HCT116 (cell line): ENCODE measurements around the gene STAG1. TPM values are rescaled to one million over a fixed set of nuclear protein-coding genes. Genes with fewer than 3 reads are reported as not detected.

Experiments
- ATAC-seq: fragments of 200-7000 bp; cut with Tn5 transposase; 2 replicates; pipeline ENCODE4 v1.9.1; 2020; ENCODE audit warnings: mild to moderate bottlenecking, moderate library complexity
- BruUV-seq: library from RNA; stranded (reverse); fragments of 400-500 nt; replicated peaks from 2 replicates; lab custom pipeline; 2021; lab: Mats Ljungman, UMichigan
- CTCF ChIA-PET: fragments of 300-600 bp; sonication (Branson Sonifier 250); formaldehyde crosslinking; loops from one replicate; lab custom pipeline; 2021; ENCODE audit warnings: antibody characterized with exemption; lab: Charles Lee
- POLR2A ChIA-PET: fragments of 300-600, 350-600 bp; sonication (Branson Sonifier 250); formaldehyde crosslinking; loops from one replicate; lab custom pipeline; 2021; ENCODE audit warnings: antibody characterized with exemption; lab: Charles Lee
- RAD21 ChIA-PET, 2 experiments: fragments of 300-600 bp; sonication (Branson Sonifier 250); formaldehyde crosslinking; loops; one replicate each; lab custom pipeline; 2023; ENCODE audit warnings: low total read pairs in 2 of 2; ENCODE audit not compliant: uncharacterized antibody in 2 of 2, unreplicated experiment in 2 of 2, low non-redundant PET in 1 of 2; lab: Charles Lee
- DNase-seq: peaks from one replicate; pipeline ENCODE4 v3.0.0-alpha.2; 2010; ENCODE audit warnings: low read depth, low spot score
- H2AFZ ChIP-seq: fragments of 200-600 bp; shearing (Covaris generic), sonication (generic); 2 replicates; pipeline ENCODE4 v1.6.1; 2017; ENCODE audit warnings: low read depth, mixed run types, mixed read lengths, antibody characterized with exemption, low read length; ENCODE audit not compliant: poor library complexity, severe bottlenecking
- H3K27ac ChIP-seq: 2 replicates; pipeline ENCODE4 v1.5.1; 2012; ENCODE audit warnings: low read depth, low read length
- H3K27me3 ChIP-seq: fragments of 200-600 bp; sonication (generic); 2 replicates; pipeline ENCODE4 v1.6.1; 2016; ENCODE audit warnings: mixed run types, low read length, mixed read lengths; ENCODE audit not compliant: insufficient read depth
- H3K36me3 ChIP-seq, 2 experiments: fragments of 200-500 bp in 1 of 2; fragments of 200-600 bp in 1 of 2; sonication (Bioruptor generic) in 1 of 2; sonication (generic) in 1 of 2; 2 replicates each; pipeline versions ENCODE4 v1.5.1 to v1.6.1; 2014 to 2016; ENCODE audit warnings: low read length in 2 of 2, inconsistent platforms in 1 of 2, mixed read lengths in 1 of 2, mixed run types in 1 of 2; ENCODE audit not compliant: insufficient read depth in 2 of 2, control insufficient read depth in 1 of 2
- H3K4me1 ChIP-seq, 2 experiments: fragments of 200-600 bp in 1 of 2; sonication (generic) in 1 of 2; 2 replicates each; pipeline versions ENCODE4 v1.5.1 to v1.6.1; 2012 to 2017; ENCODE audit warnings: low read length in 2 of 2, inconsistent platforms in 1 of 2, mild to moderate bottlenecking in 1 of 2, mixed read lengths in 1 of 2, mixed run types in 1 of 2, moderate library complexity in 1 of 2; ENCODE audit not compliant: insufficient read depth in 2 of 2, control insufficient read depth in 1 of 2
- H3K4me2 ChIP-seq: fragments of 200-600 bp; sonication (generic); 2 replicates; pipeline ENCODE4 v1.6.1; 2017; ENCODE audit warnings: mixed run types, low read length, mixed read lengths
- H3K4me3 ChIP-seq, 2 experiments: fragments of 200-600 bp in 1 of 2; sonication (generic) in 1 of 2; replicated peaks in 1 of 2; 2 replicates each; pipeline ENCODE4 v1.5.1; 2011 to 2016; ENCODE audit warnings: low read length in 2 of 2, control low read depth in 1 of 2, low read depth in 1 of 2, mild to moderate bottlenecking in 1 of 2, mixed read lengths in 1 of 2, mixed run types in 1 of 2
- H3K79me2 ChIP-seq: fragments of 200-600 bp; sonication (generic); 2 replicates; pipeline ENCODE4 v1.6.1; 2017; ENCODE audit warnings: mild to moderate bottlenecking, mixed run types, low read length, moderate library complexity, mixed read lengths; ENCODE audit not compliant: insufficient read depth
- H3K9ac ChIP-seq: fragments of 200-600 bp; sonication (generic); 2 replicates; pipeline ENCODE4 v1.6.1; 2016; ENCODE audit warnings: low read length, mixed read lengths
- H3K9me2 ChIP-seq: fragments of 200-600 bp; sonication (generic), shearing (Covaris generic); 2 replicates; pipeline ENCODE4 v1.6.1; 2017; ENCODE audit warnings: mixed run types, mild to moderate bottlenecking, moderate library complexity; ENCODE audit not compliant: insufficient read depth
- H3K9me3 ChIP-seq, 2 experiments: fragments of 200-500 bp in 1 of 2; fragments of 200-600 bp in 1 of 2; sonication (Bioruptor generic) in 1 of 2; sonication (generic) in 1 of 2; 2 replicates each; pipeline ENCODE4 v1.6.1; 2014 to 2017; ENCODE audit warnings: low read length in 2 of 2, mixed read lengths in 2 of 2, inconsistent platforms in 1 of 2, low read depth in 1 of 2, mild to moderate bottlenecking in 1 of 2, mixed run types in 1 of 2, moderate library complexity in 1 of 2; ENCODE audit not compliant: control insufficient read depth in 1 of 2, insufficient read depth in 1 of 2
- H4K20me1 ChIP-seq: fragments of 200-600 bp; sonication (generic), shearing (Covaris generic); 2 replicates; pipeline ENCODE4 v1.6.1; 2017; ENCODE audit warnings: mixed run types, mild to moderate bottlenecking, moderate library complexity; ENCODE audit not compliant: insufficient read depth
- CBX3 ChIP-seq: IDR thresholded peaks from 2 replicates; pipeline ENCODE4 v1.6.1; 2012; ENCODE audit warnings: low read depth
- CEBPB ChIP-seq: IDR thresholded peaks from 2 replicates; pipeline ENCODE4 v1.6.1; 2012; ENCODE audit warnings: low read depth
- ELF1 ChIP-seq: IDR thresholded peaks from 2 replicates; pipeline ENCODE4 v1.6.1; 2012; ENCODE audit warnings: low read depth, borderline replicate concordance
- EZH2 ChIP-seq: fragments of 200-600 bp; sonication (generic); IDR thresholded peaks from 2 replicates; pipeline ENCODE4 v1.6.1; 2017; ENCODE audit warnings: antibody characterized with exemption, mixed run types
- EZH2phosphoT487 ChIP-seq: fragments of 200-600 bp; IDR thresholded peaks from 2 replicates; pipeline ENCODE4 v1.6.1; 2018; ENCODE audit warnings: antibody characterized with exemption, borderline replicate concordance
- JUND ChIP-seq: IDR thresholded peaks from 2 replicates; pipeline ENCODE4 v1.6.1; 2012
- POLR2A ChIP-seq: IDR thresholded peaks from 2 replicates; pipeline ENCODE4 v1.7.0; 2011; ENCODE audit warnings: borderline replicate concordance; ENCODE audit not compliant: insufficient read depth, insufficient read length; ENCODE audit errors: extremely low read depth
- SIN3A ChIP-seq: IDR thresholded peaks from 2 replicates; pipeline ENCODE4 v1.6.1; 2012; ENCODE audit warnings: low read depth
- TCF7L2 ChIP-seq: IDR thresholded peaks from 2 replicates; pipeline ENCODE4 v1.7.0; 2011; ENCODE audit warnings: borderline replicate concordance, inconsistent platforms; ENCODE audit not compliant: insufficient read depth, insufficient read length; ENCODE audit errors: extremely low read depth
- YY1 ChIP-seq: IDR thresholded peaks from 2 replicates; pipeline ENCODE4 v1.6.1; 2011; ENCODE audit warnings: low read length, low read depth, moderate library complexity, mild to moderate bottlenecking; ENCODE audit not compliant: insufficient replicate concordance; ENCODE audit errors: extremely low read depth
- ZFX ChIP-seq: fragments of 450-650 bp; IDR thresholded peaks from 2 replicates; pipeline ENCODE4 v1.6.1; 2017
- ZNF274 ChIP-seq: fragments of 200-500 bp; sonication (Bioruptor generic); IDR thresholded peaks from 2 replicates; pipeline ENCODE4 v1.6.1; 2014; ENCODE audit warnings: mild to moderate bottlenecking, low read depth, low read length, inconsistent platforms
- intact Hi-C: fragments of 100-400 bp; cut with micrococcal nuclease; formaldehyde crosslinking; loops from 2 replicates; pipeline ENCODE4 v1.10.0; 2022
- total RNA-seq: library from RNA; stranded (reverse); gene quantifications from one replicate; pipeline ENCODE4 v1.2.1, GENCODE V29; 2021; ENCODE audit not compliant: unreplicated experiment
- TF ChIP-seq, protein P1 (sequence below), 3 experiments: fragments of 200-600 bp in 1 of 3; sonication (generic) in 1 of 3; IDR thresholded peaks in 2 of 3; conservative IDR thresholded peaks in 1 of 3; 2 replicates each; pipeline ENCODE4 v1.5.1; 2012 to 2017; ENCODE audit warnings: low read depth in 2 of 3, low read length in 2 of 3, antibody characterized with exemption in 1 of 3, borderline replicate concordance in 1 of 3, control low read depth in 1 of 3, mild to moderate bottlenecking in 1 of 3, mixed read lengths in 1 of 3, mixed run types in 1 of 3, moderate library complexity in 1 of 3; ENCODE audit not compliant: insufficient read depth in 1 of 3
- TF ChIP-seq, protein P2 (sequence below): IDR thresholded peaks from 2 replicates; pipeline ENCODE4 v1.6.1; 2011; ENCODE audit warnings: mild to moderate bottlenecking, low read length, moderate library complexity; ENCODE audit not compliant: insufficient replicate concordance; ENCODE audit errors: extremely low read depth
- TF ChIP-seq, protein P3 (sequence below): IDR thresholded peaks from 2 replicates; pipeline ENCODE4 v1.6.1; 2012
- TF ChIP-seq, protein P4 (sequence below): IDR thresholded peaks from 2 replicates; pipeline ENCODE4 v1.6.1; 2012

Gene STAG1
- total RNA-seq, 1 experiment from 2014 or later, result 29.4 TPM

DNA sequence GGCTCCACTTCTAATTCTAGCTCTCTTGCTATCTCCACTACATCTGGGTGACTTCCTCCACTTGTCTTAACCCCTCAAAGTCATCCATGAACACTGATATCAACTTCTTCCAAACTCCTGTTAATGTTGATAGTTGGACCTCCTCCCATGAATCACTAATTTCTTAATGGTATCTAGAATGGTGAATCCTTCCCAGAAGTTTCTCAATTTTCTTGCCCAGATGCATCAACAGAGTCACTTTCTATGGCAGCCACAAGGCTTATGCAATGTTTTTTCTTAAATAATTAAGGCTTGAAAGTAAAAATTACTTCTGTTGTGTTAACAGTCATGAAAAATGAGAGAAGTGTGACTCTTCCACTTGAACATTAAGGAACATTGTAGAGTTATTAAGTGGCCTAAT is 337.7 kb downstream of the STAG1 start (continued):
- TF ChIP-seq ZNF274, result no peak
- TF ChIP-seq, protein P1, sequence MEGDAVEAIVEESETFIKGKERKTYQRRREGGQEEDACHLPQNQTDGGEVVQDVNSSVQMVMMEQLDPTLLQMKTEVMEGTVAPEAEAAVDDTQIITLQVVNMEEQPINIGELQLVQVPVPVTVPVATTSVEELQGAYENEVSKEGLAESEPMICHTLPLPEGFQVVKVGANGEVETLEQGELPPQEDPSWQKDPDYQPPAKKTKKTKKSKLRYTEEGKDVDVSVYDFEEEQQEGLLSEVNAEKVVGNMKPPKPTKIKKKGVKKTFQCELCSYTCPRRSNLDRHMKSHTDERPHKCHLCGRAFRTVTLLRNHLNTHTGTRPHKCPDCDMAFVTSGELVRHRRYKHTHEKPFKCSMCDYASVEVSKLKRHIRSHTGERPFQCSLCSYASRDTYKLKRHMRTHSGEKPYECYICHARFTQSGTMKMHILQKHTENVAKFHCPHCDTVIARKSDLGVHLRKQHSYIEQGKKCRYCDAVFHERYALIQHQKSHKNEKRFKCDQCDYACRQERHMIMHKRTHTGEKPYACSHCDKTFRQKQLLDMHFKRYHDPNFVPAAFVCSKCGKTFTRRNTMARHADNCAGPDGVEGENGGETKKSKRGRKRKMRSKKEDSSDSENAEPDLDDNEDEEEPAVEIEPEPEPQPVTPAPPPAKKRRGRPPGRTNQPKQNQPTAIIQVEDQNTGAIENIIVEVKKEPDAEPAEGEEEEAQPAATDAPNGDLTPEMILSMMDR (IDR thresholded peaks at IDR 0.05 in 2 of 3, conservative IDR thresholded peaks at IDR 0.05 in 1 of 3; ENCODE audit: borderline replicate concordance in 1 of 3, insufficient read depth in 1 of 3, low read depth in 2 of 3, low read length in 2 of 3), result no peak
- no peak for TF ChIP-seq POLR2A
- TF ChIP-seq, protein P2, sequence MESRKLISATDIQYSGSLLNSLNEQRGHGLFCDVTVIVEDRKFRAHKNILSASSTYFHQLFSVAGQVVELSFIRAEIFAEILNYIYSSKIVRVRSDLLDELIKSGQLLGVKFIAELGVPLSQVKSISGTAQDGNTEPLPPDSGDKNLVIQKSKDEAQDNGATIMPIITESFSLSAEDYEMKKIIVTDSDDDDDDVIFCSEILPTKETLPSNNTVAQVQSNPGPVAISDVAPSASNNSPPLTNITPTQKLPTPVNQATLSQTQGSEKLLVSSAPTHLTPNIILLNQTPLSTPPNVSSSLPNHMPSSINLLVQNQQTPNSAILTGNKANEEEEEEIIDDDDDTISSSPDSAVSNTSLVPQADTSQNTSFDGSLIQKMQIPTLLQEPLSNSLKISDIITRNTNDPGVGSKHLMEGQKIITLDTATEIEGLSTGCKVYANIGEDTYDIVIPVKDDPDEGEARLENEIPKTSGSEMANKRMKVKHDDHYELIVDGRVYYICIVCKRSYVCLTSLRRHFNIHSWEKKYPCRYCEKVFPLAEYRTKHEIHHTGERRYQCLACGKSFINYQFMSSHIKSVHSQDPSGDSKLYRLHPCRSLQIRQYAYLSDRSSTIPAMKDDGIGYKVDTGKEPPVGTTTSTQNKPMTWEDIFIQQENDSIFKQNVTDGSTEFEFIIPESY, result no peak
- TF ChIP-seq CEBPB, result no peak
- TF ChIP-seq JUND, result no peak
- TF ChIP-seq, protein P3, sequence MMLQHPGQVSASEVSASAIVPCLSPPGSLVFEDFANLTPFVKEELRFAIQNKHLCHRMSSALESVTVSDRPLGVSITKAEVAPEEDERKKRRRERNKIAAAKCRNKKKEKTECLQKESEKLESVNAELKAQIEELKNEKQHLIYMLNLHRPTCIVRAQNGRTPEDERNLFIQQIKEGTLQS, result no peak
- no peak for TF ChIP-seq YY1

DNA sequence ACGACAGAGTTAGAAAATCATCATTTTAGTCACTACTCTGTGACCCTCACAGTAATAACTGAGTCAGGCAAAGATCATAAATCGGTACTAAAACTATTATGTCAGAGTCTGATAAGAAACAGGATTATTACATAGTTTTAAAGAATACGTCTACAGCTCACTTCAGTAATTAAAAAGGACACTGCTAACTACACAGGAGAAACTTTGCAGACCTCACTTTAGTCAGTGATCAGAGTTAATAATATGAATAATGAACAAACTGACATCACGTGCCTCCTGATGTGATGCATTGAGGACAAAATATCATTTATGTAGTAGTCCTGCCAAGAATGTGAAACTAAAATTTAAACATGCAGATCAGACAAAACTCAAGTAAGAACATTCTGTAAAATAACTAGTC is 339.9 kb downstream of the STAG1 start:
- intact Hi-C loops, result no loop called here
- TF ChIP-seq, protein P4, sequence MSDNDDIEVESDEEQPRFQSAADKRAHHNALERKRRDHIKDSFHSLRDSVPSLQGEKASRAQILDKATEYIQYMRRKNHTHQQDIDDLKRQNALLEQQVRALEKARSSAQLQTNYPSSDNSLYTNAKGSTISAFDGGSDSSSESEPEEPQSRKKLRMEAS, result no peak
- TF ChIP-seq ELF1, result no peak
- no peak for TF ChIP-seq TCF7L2
- TF ChIP-seq ZFX, result no peak
- no peak for TF ChIP-seq CBX3
- no peak for TF ChIP-seq POLR2A
- no peak for TF ChIP-seq EZH2
- TF ChIP-seq JUND, result no peak
- TF ChIP-seq SIN3A, result no peak
- TF ChIP-seq EZH2phosphoT487, result no peak
- TF ChIP-seq, protein P1 (IDR thresholded peaks at IDR 0.05 in 2 of 3, conservative IDR thresholded peaks at IDR 0.05 in 1 of 3; ENCODE audit: borderline replicate concordance in 1 of 3, insufficient read depth in 1 of 3, low read depth in 2 of 3, low read length in 2 of 3), result no peak
- TF ChIP-seq, protein P2, result no peak

More for the DNA sequence above, 339.9 kb downstream of the STAG1 start:
- no peaks in the 10 kb centered on the region for H3K36me3 ChIP-seq
- H3K4me2 ChIP-seq, result no peak overlapping the region
- H4K20me1 ChIP-seq, result no peaks in the 10 kb centered on the region
- no peaks in the 10 kb centered on the region for H3K9me3 ChIP-seq
- no peaks in the 10 kb centered on the region for H3K79me2 ChIP-seq
- H3K27me3 ChIP-seq, result no peaks in the 10 kb centered on the region
- no peak overlapping the region for H3K27ac ChIP-seq
- ChIA-PET RAD21 (no interaction called here), POLR2A (no interaction called here), CTCF (no interaction called here)
- ATAC-seq, result no peak
- H3K9me2 ChIP-seq, result no peaks in the 10 kb centered on the region
- H3K9ac ChIP-seq, result no peak overlapping the region
- DNase-seq, result no peak
- no peak overlapping the region for H2AFZ ChIP-seq
- no peak overlapping the region for H3K4me3 ChIP-seq
- H3K4me1 ChIP-seq, result no peaks in the 10 kb centered on the region
- no TSS peak for BruUV-seq
